ENCODE measurements around the gene DUSP8. TPM values are rescaled to one million over a fixed set of nuclear protein-coding genes. Genes with fewer than 3 reads are reported as not detected.

Gene DUSP8
- total RNA-seq, 2 experiments from 2014 or later, result 1.4 to 2.0 TPM

DNA sequence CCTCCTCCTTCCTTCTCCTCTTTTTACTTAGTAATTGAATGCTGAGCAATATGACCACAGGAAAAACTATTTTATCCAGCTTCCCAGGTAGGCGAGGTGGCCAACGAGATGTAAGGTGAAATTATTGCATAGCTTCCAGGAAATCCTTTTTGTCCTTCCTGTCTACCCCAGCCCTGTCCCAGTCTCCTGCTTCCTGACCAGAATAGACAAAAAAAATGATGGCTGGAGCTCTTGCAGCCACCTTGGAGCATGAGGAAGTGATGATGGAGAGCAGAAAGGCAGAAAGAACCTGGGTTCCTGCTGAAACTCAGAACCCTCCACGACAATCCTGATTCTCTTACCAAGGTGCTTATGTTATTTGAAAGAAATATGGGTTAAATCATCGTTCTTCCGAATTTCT lies 33.9 kb downstream of the DUSP8 start:
- CTCF ChIA-PET, result interaction anchor here (0.8 to 3.5 kb wide), 7 partner anchors 8 to 102 kb away, joined by 3 to 13 read pairs (median 3); no protein-coding TSS in a partner anchor
- POLR2A ChIA-PET, result no interaction called here
- DNase-seq (no peak), ATAC-seq (no peak)
- Mint-ChIP-seq H3K4me3 (no peak overlapping the region), H3K9me3 (no peaks in the 10 kb centered on the region), H3K27ac (no peak overlapping the region), H3K4me1 (ENCODE audit: low read depth) (peaks cover 15% of the 10 kb centered on the region), H3K27me3 (peaks cover 2% of the 10 kb centered on the region), H3K36me3 (ENCODE audit: low read depth) (no peaks in the 10 kb centered on the region)
- TF ChIP-seq, protein P1, sequence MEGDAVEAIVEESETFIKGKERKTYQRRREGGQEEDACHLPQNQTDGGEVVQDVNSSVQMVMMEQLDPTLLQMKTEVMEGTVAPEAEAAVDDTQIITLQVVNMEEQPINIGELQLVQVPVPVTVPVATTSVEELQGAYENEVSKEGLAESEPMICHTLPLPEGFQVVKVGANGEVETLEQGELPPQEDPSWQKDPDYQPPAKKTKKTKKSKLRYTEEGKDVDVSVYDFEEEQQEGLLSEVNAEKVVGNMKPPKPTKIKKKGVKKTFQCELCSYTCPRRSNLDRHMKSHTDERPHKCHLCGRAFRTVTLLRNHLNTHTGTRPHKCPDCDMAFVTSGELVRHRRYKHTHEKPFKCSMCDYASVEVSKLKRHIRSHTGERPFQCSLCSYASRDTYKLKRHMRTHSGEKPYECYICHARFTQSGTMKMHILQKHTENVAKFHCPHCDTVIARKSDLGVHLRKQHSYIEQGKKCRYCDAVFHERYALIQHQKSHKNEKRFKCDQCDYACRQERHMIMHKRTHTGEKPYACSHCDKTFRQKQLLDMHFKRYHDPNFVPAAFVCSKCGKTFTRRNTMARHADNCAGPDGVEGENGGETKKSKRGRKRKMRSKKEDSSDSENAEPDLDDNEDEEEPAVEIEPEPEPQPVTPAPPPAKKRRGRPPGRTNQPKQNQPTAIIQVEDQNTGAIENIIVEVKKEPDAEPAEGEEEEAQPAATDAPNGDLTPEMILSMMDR (IDR thresholded peaks at IDR 0.05), result no peak
- intact Hi-C loops (cut with micrococcal nuclease), result no loop called here

DNA sequence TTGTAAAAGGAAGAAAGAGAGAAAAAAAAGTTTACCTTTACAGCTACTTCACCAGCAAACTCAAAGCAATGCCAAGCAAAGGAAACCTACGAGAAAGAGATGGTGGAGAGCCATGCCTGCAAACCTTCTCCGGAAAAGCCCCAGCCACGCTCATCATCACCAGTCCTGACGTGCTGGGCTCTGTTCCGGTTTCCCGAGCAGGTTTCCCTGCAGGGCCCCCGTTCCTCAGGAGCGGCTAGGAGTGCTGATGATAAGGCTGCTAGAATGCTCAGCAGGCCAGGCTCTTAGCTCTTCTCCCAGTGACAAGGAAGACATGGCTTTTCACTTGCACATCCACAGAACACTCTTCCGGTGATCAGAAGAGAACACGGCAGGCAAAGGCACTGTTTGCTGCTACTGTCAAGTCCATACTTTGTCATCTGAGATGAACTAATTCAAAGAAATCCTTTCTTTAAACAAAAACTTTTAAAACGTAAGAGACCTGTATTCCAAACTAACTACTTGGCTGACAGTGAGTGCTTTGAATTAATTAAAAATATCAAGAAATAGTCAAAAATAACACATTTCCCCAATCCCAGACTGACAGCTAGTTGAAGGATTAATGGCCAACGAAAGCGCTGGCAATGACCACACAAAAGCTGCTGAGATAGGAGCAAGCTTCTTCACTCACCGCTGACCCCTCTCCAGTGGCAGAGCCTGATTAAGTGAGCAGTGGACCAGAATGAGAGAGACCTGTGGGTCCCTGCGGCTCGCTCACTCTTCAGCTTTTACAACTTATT lies 35.8 kb downstream of the DUSP8 start:
- H3K9me3 Mint-ChIP-seq, result no peaks in the 10 kb centered on the region
- TF ChIP-seq, protein P1 (IDR thresholded peaks at IDR 0.05), result no peak
- no peak for DNase-seq
- peaks cover 22% of the 10 kb centered on the region for H3K4me1 Mint-ChIP-seq (ENCODE audit: low read depth)
- H3K36me3 Mint-ChIP-seq (ENCODE audit: low read depth), result no peaks in the 10 kb centered on the region
- intact Hi-C loops (cut with micrococcal nuclease), result no loop called here
- H3K27ac Mint-ChIP-seq, result no peak overlapping the region
- no peak overlapping the region for H3K4me3 Mint-ChIP-seq
- no peak for ATAC-seq
- CTCF ChIA-PET, result interaction anchor here (2.4 to 3.5 kb wide), 2 partner anchors 10 to 38 kb away, joined by 9 to 13 read pairs; no protein-coding TSS in a partner anchor
- H3K27me3 Mint-ChIP-seq, result peaks cover 2% of the 10 kb centered on the region
- POLR2A ChIA-PET, result interaction anchor here (0.6 kb wide), 1 partner anchor 42 kb away, joined by 3 read pairs; no protein-coding TSS in a partner anchor

DNA sequence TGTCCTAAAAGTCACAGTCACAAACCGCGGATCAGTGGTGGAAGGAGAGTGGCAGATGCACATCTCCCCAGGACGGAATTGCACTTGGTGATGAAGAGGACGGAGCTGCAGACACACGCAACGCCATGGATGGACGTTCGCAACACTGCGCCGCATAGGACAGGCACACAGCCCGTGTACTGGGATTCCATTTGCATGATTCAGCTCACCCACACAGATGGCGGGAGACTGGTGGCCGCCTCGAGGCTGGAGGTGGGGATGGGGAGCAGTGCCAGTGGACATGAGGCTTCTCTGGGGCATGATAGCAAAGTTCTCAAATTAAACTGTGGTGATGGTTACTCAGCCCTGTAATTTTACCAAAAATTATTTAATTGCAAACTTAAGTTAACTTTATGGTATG lies 37.4 kb downstream of the DUSP8 start:
- H3K4me3 Mint-ChIP-seq, result no peak overlapping the region
- peaks cover 2% of the 10 kb centered on the region for H3K27me3 Mint-ChIP-seq
- POLR2A ChIA-PET, result no interaction called here
- H3K4me1 Mint-ChIP-seq (ENCODE audit: low read depth), result peaks cover 26% of the 10 kb centered on the region
- DNase-seq, result no peak
- ATAC-seq, result no peak
- no peaks in the 10 kb centered on the region for H3K9me3 Mint-ChIP-seq
- H3K27ac Mint-ChIP-seq, result no peak overlapping the region
- H3K36me3 Mint-ChIP-seq (ENCODE audit: low read depth), result no peaks in the 10 kb centered on the region
- TF ChIP-seq, protein P1 (IDR thresholded peaks at IDR 0.05), result no peak
- CTCF ChIA-PET, result interaction anchor here (0.7 to 2.4 kb wide), 2 partner anchors 40 to 61 kb away, joined by 3 to 9 read pairs; no protein-coding TSS in a partner anchor
- intact Hi-C loops (cut with micrococcal nuclease), result no loop called here

DNA sequence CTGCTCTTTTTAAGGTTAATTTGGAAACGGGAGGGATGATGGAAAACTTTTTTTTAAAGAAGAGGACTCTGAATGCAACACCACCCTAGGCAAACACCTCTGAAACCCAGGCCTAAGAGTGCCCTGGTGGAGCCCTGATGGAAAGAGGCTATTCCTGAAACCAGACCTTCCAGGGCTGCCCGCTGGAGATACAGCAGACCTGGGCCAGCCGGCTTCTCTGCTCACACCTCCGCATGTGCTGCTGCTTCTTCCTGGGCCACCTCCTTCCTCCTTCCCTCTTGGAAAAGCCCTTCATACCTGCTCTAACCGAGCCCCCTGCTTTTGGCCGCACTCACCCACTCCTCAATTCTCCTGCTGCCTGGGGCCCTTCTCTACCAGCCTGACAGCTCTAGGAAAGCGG lies 37.9 kb downstream of the DUSP8 start:
- H3K27me3 Mint-ChIP-seq, result peaks cover 2% of the 10 kb centered on the region
- intact Hi-C loops (cut with micrococcal nuclease), result no loop called here
- CTCF ChIA-PET, result interaction anchor here (2.4 kb wide), 1 partner anchor 40 kb away, joined by 9 read pairs; no protein-coding TSS in a partner anchor
- POLR2A ChIA-PET, result no interaction called here
- H3K4me1 Mint-ChIP-seq (ENCODE audit: low read depth), result peaks cover 30% of the 10 kb centered on the region
- no peaks in the 10 kb centered on the region for H3K36me3 Mint-ChIP-seq (ENCODE audit: low read depth)
- TF ChIP-seq, protein P1 (IDR thresholded peaks at IDR 0.05), result no peak
- H3K4me3 Mint-ChIP-seq, result no peak overlapping the region
- DNase-seq, result no peak
- H3K9me3 Mint-ChIP-seq, result no peaks in the 10 kb centered on the region
- no peak for ATAC-seq
- no peak overlapping the region for H3K27ac Mint-ChIP-seq

DNA sequence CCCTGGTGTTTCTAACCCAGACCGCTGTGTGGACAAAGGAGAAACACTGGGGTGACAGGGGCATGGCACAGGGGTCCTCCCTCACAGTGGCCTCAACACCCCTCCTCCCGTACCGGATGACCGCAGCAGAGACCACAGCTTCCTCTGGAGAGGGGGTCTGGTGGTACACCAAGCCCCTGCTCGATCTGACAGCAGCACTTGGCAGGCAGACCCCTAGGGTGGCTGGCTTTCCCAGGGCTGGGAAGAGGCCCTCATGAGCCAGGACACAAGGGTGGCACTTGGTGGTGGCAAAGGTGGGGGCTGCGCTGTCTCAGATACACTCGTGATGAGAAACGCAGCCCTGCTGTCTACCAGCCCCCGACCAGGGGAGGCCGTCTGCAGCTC lies 38.7 kb downstream of the DUSP8 start:
- ChIA-PET CTCF (interaction anchor here (1.7 to 2.4 kb wide), 3 partner anchors 19 to 42 kb away, joined by 6 to 9 read pairs (median 8); no protein-coding TSS in a partner anchor), POLR2A (no interaction called here)
- TF ChIP-seq, protein P1 (IDR thresholded peaks at IDR 0.05), result no peak

More for the DNA sequence above, 38.7 kb downstream of the DUSP8 start:
- peaks cover 35% of the 10 kb centered on the region for H3K4me1 Mint-ChIP-seq (ENCODE audit: low read depth)
- no peak for DNase-seq
- ATAC-seq, result no peak
- no peaks in the 10 kb centered on the region for H3K27me3 Mint-ChIP-seq
- H3K9me3 Mint-ChIP-seq, result no peaks in the 10 kb centered on the region
- no peaks in the 10 kb centered on the region for H3K36me3 Mint-ChIP-seq (ENCODE audit: low read depth)
- no peak overlapping the region for H3K4me3 Mint-ChIP-seq
- no peak overlapping the region for H3K27ac Mint-ChIP-seq
- intact Hi-C loops (cut with micrococcal nuclease), result no loop called here
